Peyer's patch (tissue), 4 donors: ENCODE data around the gene GPR142. TPM values are rescaled to one million over a fixed set of nuclear protein-coding genes. Genes with fewer than 3 reads are reported as not detected.

Experiments
- DNase-seq, 3 donors: peaks; one replicate each; pipeline ENCODE4 v3.0.0-alpha.2; 2017 to 2019
- H3K27ac ChIP-seq, 4 donors: fragments of 200-600 bp; sonication (generic); one replicate each; pipeline ENCODE4 v1.5.1; 2016 to 2019
- H3K27me3 ChIP-seq, 2 donors: fragments of 200-600 bp; sonication (generic); one replicate each; pipeline ENCODE4 v1.5.1; 2019
- H3K36me3 ChIP-seq, 3 donors: fragments of 200-600 bp; sonication (generic); one replicate each; pipeline ENCODE4 v1.5.1; 2016 to 2019
- H3K4me1 ChIP-seq, 4 donors: fragments of 200-600 bp; sonication (generic); one replicate each; pipeline ENCODE4 v1.5.1; 2016 to 2019
- H3K4me3 ChIP-seq, 4 donors: fragments of 200-600 bp; sonication (generic); 1 replicate in 3 of 4; 2 replicates in 1 of 4; pipeline ENCODE4 v1.5.1; 2016 to 2019; ENCODE audit warnings: mild to moderate bottlenecking in 1 of 4
- H3K9me3 ChIP-seq, 4 donors: fragments of 200-600 bp; sonication (generic); one replicate each; pipeline ENCODE4 v1.5.1; 2016 to 2019; ENCODE audit warnings: mild to moderate bottlenecking in 1 of 4
- CTCF ChIP-seq, 6 experiments: fragments of 450-650 bp in 4 of 6; fragments of 200-600 bp in 2 of 6; sonication (generic) in 1 of 6; IDR thresholded peaks; one replicate each; pipeline ENCODE4 v1.5.1; 2017 to 2019; ENCODE audit warnings: antibody characterized with exemption in 6 of 6, mild to moderate bottlenecking in 3 of 6, moderate library complexity in 1 of 6
- POLR2A ChIP-seq, 2 donors: fragments of 450-650 bp; IDR thresholded peaks; one replicate each; pipeline ENCODE4 v1.5.1; 2017; ENCODE audit warnings: antibody characterized with exemption in 2 of 2, mild to moderate bottlenecking in 2 of 2, moderate library complexity in 2 of 2
- total RNA-seq, 4 donors: library from RNA; depleted of rRNA; stranded (reverse); fragments of >200 nt; gene quantifications; one replicate each; pipeline ENCODE4 v1.1.0, GENCODE V29; 2016

GPR142 gene
- total RNA-seq, 4 donors from 2014 or later = 0.53 to 1.1 (median 0.85) TPM; not detected in 1

- DNase-seq = no peak
- H3K27me3 ChIP-seq = no peaks in the 10 kb centered on the region
- peak overlapping the region; percentile 19 to 52 (median 40) for H3K4me3 ChIP-seq
- H3K4me1 ChIP-seq = peaks cover 0 to 14% (median 4%) of the 10 kb centered on the region in 4 donors
- TF ChIP-seq POLR2A (IDR thresholded peaks at IDR 0.05) (no peak), CTCF (IDR thresholded peaks at IDR 0.05) (no peak)
- no peak overlapping the region for H3K27ac ChIP-seq
- no peaks in the 10 kb centered on the region for H3K9me3 ChIP-seq
- no peaks in the 10 kb centered on the region for H3K36me3 ChIP-seq
Measured at GRCh38 chr17:74326506-74326905, 40.8 kb upstream of the GPR142 start.

GRCh38 chr17:74328487-74328886 lies 38.8 kb upstream of the GPR142 start:
- no peak for DNase-seq
- Histone ChIP-seq H3K36me3 (no peaks in the 10 kb centered on the region), H3K27me3 (no peaks in the 10 kb centered on the region), H3K27ac (no peak overlapping the region), H3K9me3 (no peaks in the 10 kb centered on the region), H3K4me1 (peaks cover 0 to 14% (median 4%) of the 10 kb centered on the region in 4 donors), H3K4me3 (no peak overlapping the region)
- no peak for TF ChIP-seq POLR2A (IDR thresholded peaks at IDR 0.05)
- TF ChIP-seq CTCF (IDR thresholded peaks at IDR 0.05) = no peak

GRCh38 chr17:74329378-74329777 lies 37.9 kb upstream of the GPR142 start:
- Histone ChIP-seq H3K9me3 (no peaks in the 10 kb centered on the region), H3K36me3 (no peaks in the 10 kb centered on the region), H3K4me1 (peaks cover 0 to 14% (median 4%) of the 10 kb centered on the region in 4 donors), H3K4me3 (no peak overlapping the region), H3K27ac (no peak overlapping the region), H3K27me3 (no peaks in the 10 kb centered on the region)
- TF ChIP-seq POLR2A (IDR thresholded peaks at IDR 0.05) (no peak), CTCF (IDR thresholded peaks at IDR 0.05) (no peak)
- no peak for DNase-seq

- peaks cover 0 to 14% (median 4%) of the 10 kb centered on the region in 4 donors for H3K4me1 ChIP-seq
- H3K27ac ChIP-seq = no peak overlapping the region
- H3K4me3 ChIP-seq = no peak overlapping the region
- TF ChIP-seq POLR2A (IDR thresholded peaks at IDR 0.05) = no peak
- TF ChIP-seq CTCF (IDR thresholded peaks at IDR 0.05) = no peak
- DNase-seq = no peak
- no peaks in the 10 kb centered on the region for H3K27me3 ChIP-seq
- no peaks in the 10 kb centered on the region for H3K9me3 ChIP-seq
- H3K36me3 ChIP-seq = no peaks in the 10 kb centered on the region
Measured at GRCh38 chr17:74330446-74330845, 36.9 kb upstream of the GPR142 start.

- Histone ChIP-seq H3K27ac (peak overlapping the region in 1 of 4 donors; percentile 8), H3K27me3 (no peaks in the 10 kb centered on the region), H3K4me1 (no peaks in the 10 kb centered on the region), H3K4me3 (no peak overlapping the region), H3K36me3 (no peaks in the 10 kb centered on the region), H3K9me3 (no peaks in the 10 kb centered on the region)
- no peak for DNase-seq
- no peak for TF ChIP-seq POLR2A (IDR thresholded peaks at IDR 0.05)
- no peak for TF ChIP-seq CTCF (IDR thresholded peaks at IDR 0.05)
Measured at GRCh38 chr17:74332017-74332650, 35.2 kb upstream of the GPR142 start.
